SJCRH30 (cell line): ENCODE measurements around the gene ELK3. TPM values are rescaled to one million over a fixed set of nuclear protein-coding genes. Genes with fewer than 3 reads are reported as not detected.

Source experiments
- DNase-seq, 2 experiments: peaks; one replicate each; pipeline ENCODE4 v3.0.0-alpha.2; 2015 to 2020
- H3K27ac ChIP-seq: fragments of 250-450 bp; sonication (Bioruptor Pico); 2 replicates; pipeline ENCODE4 v1.5.1; 2020; ENCODE audit warnings: mild to moderate bottlenecking, moderate library complexity
- H3K27me3 ChIP-seq: fragments of 250-450 bp; sonication (Bioruptor Pico); 2 replicates; pipeline ENCODE4 v1.5.1; 2020; ENCODE audit warnings: mild to moderate bottlenecking, moderate library complexity
- H3K36me3 ChIP-seq: fragments of 250-450 bp; sonication (Bioruptor Pico); 2 replicates; pipeline ENCODE4 v1.5.1; 2020; ENCODE audit warnings: mild to moderate bottlenecking, moderate library complexity
- H3K4me1 ChIP-seq: fragments of 250-450 bp; sonication (Bioruptor Pico); 2 replicates; pipeline ENCODE4 v1.5.1; 2020; ENCODE audit warnings: mild to moderate bottlenecking, moderate library complexity
- H3K4me3 ChIP-seq: fragments of 250-450 bp; sonication (Bioruptor Pico); 2 replicates; pipeline ENCODE4 v1.5.1; 2020; ENCODE audit warnings: mild to moderate bottlenecking, moderate library complexity
- H3K9me3 ChIP-seq: fragments of 250-450 bp; sonication (Bioruptor Pico); replicated peaks from 2 replicates; pipeline ENCODE4 v1.5.1; 2020; ENCODE audit warnings: mild to moderate bottlenecking, moderate library complexity
- total RNA-seq: library from RNA; depleted of rRNA; stranded (reverse); fragments of >200 nt; shearing (Covaris generic); gene quantifications from 2 replicates; pipeline ENCODE4 v1.2.3, GENCODE V29; 2014

ELK3 gene
- total RNA-seq, 1 experiment from 2014 or later: 31.8 TPM

DNA sequence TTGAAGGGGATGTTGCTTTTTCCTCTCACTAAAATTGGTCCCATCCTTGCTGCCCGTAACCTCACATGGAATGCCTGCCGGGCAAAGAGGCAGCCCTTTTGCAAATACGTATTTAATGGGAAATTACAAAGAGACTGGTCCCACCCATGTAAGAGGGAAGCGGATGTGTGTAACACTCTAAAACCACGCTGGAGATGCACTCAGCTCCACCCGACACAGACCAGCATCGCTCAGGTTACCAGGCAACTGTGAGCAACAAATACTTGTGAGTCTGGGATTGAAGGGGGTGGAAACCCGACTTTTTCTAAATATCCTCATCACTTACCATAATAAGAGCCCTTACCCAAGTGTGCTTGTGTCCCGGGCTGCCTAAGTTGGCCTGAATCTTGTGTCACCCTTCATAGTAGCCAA, 47.7 kb downstream of the ELK3 start:
- Histone ChIP-seq H3K9me3 (no peaks in the 10 kb centered on the region), H3K4me3 (no peak overlapping the region), H3K4me1 (no peaks in the 10 kb centered on the region), H3K27me3 (no peaks in the 10 kb centered on the region), H3K27ac (no peak overlapping the region), H3K36me3 (peaks cover 3% of the 10 kb centered on the region; the same call in 1 of the 2 replicates)
- DNase-seq: no peak

DNA sequence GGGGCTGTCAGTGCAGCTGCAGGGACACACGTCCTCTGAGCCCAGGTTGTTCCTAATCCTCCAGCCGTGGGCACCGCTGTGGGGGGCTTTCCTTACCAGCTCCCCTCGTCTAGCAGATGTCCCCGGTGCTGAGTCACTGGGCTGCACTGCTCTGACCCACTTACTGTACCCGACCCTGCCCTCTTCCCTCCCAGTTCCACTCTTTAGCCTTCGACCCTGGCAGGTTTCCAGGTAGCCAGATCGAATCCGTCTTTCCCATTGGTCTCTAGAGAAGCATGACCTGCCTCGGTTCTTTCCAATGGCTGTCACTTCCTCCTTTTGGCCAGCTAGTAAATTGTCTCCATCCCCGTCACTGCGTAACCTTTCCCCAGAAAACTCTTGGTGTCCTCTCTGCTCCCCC, 48.4 kb downstream of the ELK3 start:
- peaks cover 6% of the 10 kb centered on the region; the same call in 1 of the 2 replicates for H3K36me3 ChIP-seq
- H3K4me3 ChIP-seq: no peak overlapping the region
- H3K4me1 ChIP-seq: no peaks in the 10 kb centered on the region
- no peak overlapping the region for H3K27ac ChIP-seq
- no peaks in the 10 kb centered on the region for H3K27me3 ChIP-seq
- no peaks in the 10 kb centered on the region for H3K9me3 ChIP-seq
- DNase-seq: no peak

DNA sequence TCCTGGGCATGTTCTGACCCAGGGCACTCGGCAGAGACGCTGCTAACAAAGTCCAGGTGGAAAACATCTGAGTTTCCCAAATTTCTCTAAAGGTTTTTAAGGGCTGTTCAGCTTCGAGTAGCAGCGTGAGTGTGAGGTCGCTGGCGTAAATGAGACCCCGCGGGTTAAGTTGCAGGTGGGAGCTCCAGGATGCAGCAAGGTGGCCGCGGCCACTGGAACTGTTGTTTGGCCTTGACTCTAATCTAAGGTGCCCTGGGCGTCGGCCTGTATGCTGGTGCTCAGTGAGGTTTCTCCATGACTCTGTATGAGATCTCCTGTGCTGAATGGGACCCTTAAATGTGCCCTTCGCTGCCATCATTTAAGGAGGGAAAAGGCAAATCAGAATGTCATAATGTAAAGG, 50.7 kb downstream of the ELK3 start:
- peaks cover 24% of the 10 kb centered on the region for H3K36me3 ChIP-seq
- no peak overlapping the region for H3K27ac ChIP-seq
- no peak for DNase-seq
- no peaks in the 10 kb centered on the region for H3K9me3 ChIP-seq
- no peaks in the 10 kb centered on the region for H3K4me1 ChIP-seq
- no peaks in the 10 kb centered on the region for H3K27me3 ChIP-seq
- no peak overlapping the region for H3K4me3 ChIP-seq

DNA sequence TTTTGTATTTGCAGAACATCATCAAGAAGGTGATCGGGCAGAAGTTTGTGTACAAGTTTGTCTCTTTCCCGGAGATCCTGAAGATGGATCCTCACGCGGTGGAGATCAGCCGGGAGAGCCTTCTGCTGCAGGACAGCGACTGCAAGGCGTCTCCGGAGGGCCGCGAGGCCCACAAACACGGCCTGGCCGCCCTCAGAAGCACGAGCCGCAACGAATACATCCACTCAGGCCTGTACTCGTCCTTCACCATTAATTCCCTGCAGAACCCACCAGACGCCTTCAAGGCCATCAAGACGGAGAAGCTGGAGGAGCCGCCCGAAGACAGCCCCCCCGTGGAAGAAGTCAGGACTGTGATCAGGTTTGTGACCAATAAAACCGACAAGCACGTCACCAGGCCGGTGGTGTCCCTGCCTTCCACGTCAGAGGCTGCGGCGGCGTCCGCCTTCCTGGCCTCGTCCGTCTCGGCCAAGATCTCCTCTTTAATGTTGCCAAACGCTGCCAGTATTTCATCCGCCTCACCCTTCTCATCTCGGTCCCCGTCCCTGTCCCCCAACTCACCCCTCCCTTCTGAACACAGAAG, 52.8 kb downstream of the ELK3 start:
- Histone ChIP-seq H3K27ac (no peak overlapping the region), H3K27me3 (no peaks in the 10 kb centered on the region), H3K4me1 (no peaks in the 10 kb centered on the region), H3K4me3 (no peak overlapping the region), H3K9me3 (no peaks in the 10 kb centered on the region), H3K36me3 (peaks cover 40% of the 10 kb centered on the region)
- no peak for DNase-seq

DNA sequence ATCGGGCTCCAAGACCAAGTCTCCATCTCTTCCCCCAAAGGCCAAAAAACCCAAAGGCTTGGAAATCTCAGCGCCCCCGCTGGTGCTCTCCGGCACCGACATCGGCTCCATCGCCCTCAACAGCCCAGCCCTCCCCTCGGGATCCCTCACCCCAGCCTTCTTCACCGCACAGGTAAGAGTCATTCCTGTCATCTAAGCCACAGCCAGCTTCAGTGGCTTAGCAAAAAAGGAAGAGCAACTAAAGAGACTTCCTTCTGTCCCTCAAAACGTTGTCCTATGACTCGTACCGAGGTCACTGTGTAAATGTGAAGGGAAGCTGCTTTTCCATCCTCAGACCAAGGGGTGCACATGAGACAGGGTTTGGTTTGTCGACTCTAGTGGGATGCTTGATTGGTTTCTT, 53.4 kb downstream of the ELK3 start:
- no peaks in the 10 kb centered on the region for H3K4me1 ChIP-seq
- no peak overlapping the region for H3K27ac ChIP-seq
- H3K36me3 ChIP-seq: peaks cover 45% of the 10 kb centered on the region
- no peaks in the 10 kb centered on the region for H3K27me3 ChIP-seq
- H3K9me3 ChIP-seq: no peaks in the 10 kb centered on the region
- no peak overlapping the region for H3K4me3 ChIP-seq
- no peak for DNase-seq

DNA sequence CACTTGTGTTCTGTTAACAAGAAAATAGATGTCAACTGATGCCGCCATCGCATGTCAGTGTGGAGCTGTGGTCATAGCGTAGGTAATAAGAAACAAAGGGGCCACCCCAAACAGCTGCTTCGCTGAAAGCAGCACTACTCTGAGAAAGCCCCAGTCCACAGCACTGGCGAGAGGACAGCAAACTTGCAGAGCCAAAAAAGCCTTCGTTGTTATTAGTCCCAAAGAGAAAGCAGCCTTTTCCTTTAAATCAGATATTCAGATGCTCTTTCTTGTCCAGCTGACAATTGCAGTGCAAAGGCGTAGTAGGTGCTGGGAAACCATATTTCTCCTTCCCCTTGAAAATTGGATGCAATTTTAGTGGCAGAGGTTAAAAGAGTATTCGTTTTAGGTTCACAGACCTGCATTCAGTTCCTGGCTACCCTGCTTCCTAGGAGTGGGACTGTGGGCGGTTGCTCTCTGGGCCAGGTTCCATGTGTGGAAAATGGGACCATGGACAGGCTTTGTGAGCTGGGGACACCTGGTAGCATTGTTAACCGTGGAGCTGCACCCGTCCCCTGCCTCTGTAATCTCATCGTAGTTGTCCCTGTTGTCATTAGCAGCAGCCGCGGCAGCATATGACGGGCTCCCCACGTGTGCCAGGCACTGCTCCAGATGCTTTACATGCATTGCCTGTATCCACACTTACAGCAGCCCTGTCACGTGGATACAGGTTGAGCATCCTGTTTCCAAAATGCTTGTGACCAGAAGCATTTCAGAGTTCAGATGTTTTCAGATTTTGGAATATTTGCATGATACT, 54.2 kb downstream of the ELK3 start:
- DNase-seq: no peak
- Histone ChIP-seq H3K4me3 (no peak overlapping the region), H3K9me3 (no peaks in the 10 kb centered on the region), H3K27me3 (no peaks in the 10 kb centered on the region), H3K4me1 (no peaks in the 10 kb centered on the region), H3K36me3 (peaks cover 52% of the 10 kb centered on the region), H3K27ac (no peak overlapping the region)

DNA sequence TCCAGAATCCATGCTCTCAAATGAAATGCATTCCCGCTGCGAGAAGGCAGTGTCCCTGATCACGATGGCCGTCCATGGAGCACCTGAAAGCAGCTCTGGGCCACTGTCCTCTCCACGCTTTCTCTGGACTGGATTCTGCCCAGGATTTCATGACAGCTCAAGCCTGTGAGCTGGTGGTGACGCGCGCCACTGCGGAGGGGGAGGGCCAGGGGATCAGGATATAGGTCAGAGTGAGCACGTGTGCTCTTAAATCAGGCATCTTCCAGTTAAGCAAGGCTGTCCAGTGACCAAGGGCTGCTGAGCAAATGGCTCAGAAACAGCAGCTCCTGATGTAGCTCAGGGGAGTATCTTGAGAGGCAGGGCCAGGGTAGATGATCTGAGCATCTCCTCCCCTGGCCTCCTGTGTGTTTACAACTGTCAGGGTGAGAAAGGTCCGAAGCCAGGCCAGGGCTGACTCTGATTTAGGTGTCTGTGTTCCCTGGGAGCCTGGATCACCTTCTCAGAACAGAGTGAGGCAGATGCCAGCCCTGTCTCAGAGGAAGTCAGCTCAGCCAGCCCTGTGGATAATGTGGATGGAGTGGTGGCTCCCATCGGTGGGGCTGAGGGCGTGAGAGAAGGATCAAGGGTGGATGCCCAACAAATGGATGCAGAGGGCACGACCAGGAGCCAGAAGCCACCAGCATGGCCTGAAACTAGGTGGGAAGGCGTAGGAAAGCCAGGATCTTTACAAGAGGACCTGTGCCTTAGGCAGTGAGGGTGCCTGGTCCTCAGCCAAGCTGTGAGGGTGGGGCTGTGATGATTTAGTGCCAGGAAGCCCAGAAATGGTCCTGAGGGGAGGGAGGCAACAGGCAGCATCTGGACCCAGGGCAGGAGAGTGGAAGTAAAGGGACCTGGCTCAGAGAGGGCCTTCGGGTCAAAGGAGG, 55.3 kb downstream of the ELK3 start:
- H3K36me3 ChIP-seq: peaks cover 56% of the 10 kb centered on the region
- no peaks in the 10 kb centered on the region for H3K27me3 ChIP-seq
- no peak overlapping the region for H3K4me3 ChIP-seq
- H3K9me3 ChIP-seq: no peaks in the 10 kb centered on the region
- no peak overlapping the region for H3K27ac ChIP-seq
- DNase-seq: no peak
- no peaks in the 10 kb centered on the region for H3K4me1 ChIP-seq

DNA sequence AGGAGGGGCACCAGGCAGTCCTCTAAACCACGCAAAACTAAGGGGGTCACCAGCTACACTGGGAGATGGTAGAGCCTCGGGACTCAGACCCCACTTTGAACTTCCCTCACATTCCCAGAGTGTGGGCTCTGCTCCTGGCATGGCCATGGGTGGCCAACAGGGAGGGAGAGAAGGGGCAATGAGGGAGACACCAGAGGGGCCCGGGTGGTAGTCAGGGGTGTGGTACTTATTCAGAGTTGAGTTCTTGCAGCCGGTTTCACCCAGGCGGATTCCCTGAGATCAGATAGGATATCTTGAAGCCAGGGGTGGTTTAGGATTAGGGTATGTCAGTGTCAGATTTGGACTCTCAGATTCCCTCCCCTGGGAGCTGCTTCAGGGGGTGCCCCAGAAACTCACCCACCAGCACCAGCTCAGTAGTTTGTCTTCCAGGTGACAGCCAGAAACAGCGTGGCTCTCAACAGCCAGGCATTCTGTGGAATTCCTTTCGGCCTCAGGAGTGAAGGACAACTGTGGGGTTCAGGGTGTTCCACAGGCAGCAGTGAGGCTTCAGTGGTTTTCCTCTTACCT, 56.0 kb downstream of the ELK3 start:
- Histone ChIP-seq H3K9me3 (no peaks in the 10 kb centered on the region), H3K4me1 (no peaks in the 10 kb centered on the region), H3K36me3 (peaks cover 56% of the 10 kb centered on the region), H3K27ac (no peak overlapping the region), H3K4me3 (no peak overlapping the region), H3K27me3 (no peaks in the 10 kb centered on the region)
- DNase-seq: no peak

DNA sequence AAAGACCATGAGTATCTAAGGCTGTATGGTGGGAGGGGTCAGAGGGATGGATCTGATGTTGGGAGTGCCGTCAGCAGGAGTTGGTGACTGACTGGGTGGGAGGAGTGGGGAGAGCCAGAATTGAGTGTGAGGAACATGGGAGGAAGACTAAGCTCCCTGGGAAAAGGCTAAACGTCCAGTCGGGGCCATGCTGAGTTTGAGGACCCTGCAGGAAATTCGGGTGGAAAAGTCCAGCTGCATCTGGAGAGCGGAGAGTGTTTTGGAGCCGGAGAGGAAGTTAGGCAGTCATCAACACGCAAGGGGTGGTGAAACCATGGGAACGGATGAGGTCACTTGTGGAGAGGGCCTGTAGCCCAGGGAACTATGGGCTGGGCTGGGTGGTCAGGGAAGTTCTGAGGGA, 60.9 kb downstream of the ELK3 start:
- no peak for DNase-seq

DNA sequence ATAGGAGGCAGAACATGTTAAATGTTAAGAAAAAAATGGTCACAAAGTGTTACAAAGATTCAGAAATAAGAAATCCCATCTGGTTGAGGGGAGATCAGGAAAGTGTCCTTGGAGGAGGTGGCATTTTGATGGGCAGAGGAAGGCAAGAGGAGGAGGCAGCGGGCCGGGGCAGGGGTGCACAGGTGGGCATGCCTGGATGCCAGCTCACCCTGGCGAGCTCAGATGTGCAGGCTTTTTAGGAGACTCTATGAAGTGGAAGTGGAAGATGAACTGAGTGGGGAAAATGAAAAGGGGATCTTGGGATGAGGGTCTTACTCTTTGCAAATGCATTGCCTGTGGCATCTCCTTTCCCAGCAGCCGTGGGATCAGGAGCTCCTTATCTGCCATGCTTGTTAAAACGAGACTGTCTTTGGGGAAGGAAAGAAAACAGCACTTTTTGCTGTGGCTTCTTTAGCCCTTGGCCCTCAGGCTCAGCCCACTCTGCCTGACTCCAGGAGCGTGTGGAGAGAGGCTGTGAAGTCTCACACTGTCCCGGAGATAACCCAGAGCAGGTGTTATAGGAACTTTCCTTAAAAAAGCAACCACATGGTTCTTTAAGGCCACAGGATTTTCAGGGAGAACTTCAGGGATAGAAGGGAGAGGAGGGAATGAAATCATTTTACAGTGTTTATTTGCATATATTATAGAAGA, 62.6 kb downstream of the ELK3 start:
- Histone ChIP-seq H3K27ac (no peak overlapping the region), H3K4me3 (no peak overlapping the region), H3K4me1 (peaks cover 11% of the 10 kb centered on the region), H3K36me3 (peaks cover 33% of the 10 kb centered on the region), H3K9me3 (no peaks in the 10 kb centered on the region), H3K27me3 (no peaks in the 10 kb centered on the region)
- DNase-seq: peak in 1 of 2 experiments; percentile 23

More for the DNA sequence above, 60.9 kb downstream of the ELK3 start:
- no peaks in the 10 kb centered on the region for H3K9me3 ChIP-seq
- no peaks in the 10 kb centered on the region for H3K27me3 ChIP-seq
- peaks cover 11% of the 10 kb centered on the region for H3K4me1 ChIP-seq
- no peak overlapping the region for H3K4me3 ChIP-seq
- no peak overlapping the region for H3K27ac ChIP-seq
- H3K36me3 ChIP-seq: peaks cover 33% of the 10 kb centered on the region

DNA sequence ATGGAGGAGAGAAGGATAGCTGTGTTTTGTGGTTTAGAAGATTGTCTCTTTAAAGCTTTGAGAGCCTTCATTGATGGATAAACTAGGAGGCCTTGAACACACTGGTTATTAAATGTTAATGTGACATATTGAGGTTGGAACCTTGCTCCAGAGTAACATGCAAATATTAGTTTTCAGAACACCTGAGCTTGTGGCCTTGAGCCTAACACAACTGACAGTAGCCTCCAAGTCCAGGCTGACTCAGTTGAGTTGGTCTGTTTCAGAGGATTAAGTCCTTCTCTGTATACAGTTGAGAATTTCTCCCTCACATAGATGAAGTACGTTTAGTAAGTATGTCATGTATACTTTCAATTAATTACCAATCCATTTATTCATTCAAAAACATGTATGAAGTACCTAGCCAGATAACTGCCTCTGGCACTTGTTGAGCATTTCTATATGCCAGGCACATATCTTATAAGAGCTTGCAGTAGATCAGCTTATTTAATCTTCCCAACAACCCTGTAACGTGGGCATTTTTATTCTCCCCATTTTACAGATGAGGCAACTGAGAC, 63.5 kb downstream of the ELK3 start:
- H3K36me3 ChIP-seq: peaks cover 28% of the 10 kb centered on the region
- H3K4me1 ChIP-seq: peaks cover 11% of the 10 kb centered on the region
- no peak overlapping the region for H3K27ac ChIP-seq
- no peaks in the 10 kb centered on the region for H3K9me3 ChIP-seq
- H3K27me3 ChIP-seq: no peaks in the 10 kb centered on the region
- DNase-seq: no peak
- H3K4me3 ChIP-seq: no peak overlapping the region

DNA sequence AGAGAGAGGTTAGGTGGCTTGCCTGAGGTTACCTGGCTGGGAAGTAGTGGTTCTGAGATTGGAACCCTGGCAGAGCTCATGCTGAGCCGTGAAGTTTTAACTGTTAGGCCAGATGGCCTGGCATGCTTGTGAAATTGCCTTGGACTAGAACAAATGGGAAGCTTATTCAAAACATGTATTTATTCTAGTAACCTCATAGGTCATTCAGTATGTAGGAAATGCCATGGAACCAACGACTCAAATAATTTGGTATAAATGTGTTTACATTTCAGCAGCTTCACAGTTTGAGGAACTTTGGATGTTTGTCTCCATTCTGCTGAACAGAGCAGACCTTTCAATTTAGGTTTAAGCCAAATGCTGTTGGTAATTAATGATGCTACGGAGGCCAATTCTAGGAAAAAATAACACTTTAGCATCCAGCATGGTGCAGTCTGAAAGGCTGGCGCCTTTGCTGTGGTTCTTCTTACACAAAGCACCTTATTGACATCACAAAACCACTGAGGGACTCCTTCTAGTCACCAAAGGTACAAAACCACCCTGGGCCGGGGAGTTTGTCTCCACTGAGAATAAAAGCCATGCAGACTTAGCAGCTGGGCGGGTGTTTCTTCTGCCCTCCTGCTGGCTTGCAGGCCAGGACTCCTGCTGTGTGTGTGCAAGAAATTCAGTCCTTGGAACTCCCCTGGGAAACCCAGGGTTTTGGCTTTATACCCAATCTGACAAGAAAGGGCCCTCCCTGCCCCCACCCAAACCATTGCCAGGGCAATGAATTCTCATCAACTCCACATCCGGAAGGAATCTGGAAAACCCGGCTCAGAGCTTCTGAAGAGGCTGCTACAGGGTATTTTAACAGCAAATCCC, 64.2 kb downstream of the ELK3 start:
- H3K4me3 ChIP-seq: no peak overlapping the region
- peaks cover 11% of the 10 kb centered on the region for H3K4me1 ChIP-seq
- no peaks in the 10 kb centered on the region for H3K9me3 ChIP-seq
- H3K36me3 ChIP-seq: peaks cover 27% of the 10 kb centered on the region
- peak; percentile 42 to 59 for DNase-seq
- no peaks in the 10 kb centered on the region for H3K27me3 ChIP-seq
- H3K27ac ChIP-seq: no peak overlapping the region

DNA sequence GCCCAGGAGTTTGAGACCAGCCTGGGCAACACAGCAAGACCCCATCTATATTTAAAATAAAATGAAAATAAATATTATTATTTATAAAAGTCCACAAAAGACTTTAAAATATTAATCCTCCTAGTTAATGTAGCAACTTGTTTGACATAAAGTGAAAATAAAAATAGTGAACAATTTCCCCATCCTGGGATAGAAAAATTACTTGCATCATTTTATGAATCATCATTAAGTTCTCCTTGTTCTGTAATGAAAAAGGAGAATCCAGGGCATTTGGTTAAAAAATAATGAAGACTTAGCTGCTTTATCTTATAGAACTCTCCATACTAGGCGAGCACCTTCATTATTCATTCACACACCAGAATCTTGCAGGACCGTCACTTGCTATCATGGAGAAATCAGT, 66.1 kb downstream of the ELK3 start:
- no peak for DNase-seq
- no peaks in the 10 kb centered on the region for H3K9me3 ChIP-seq
- peaks cover 11% of the 10 kb centered on the region for H3K4me1 ChIP-seq
- H3K36me3 ChIP-seq: peaks cover 27% of the 10 kb centered on the region
- H3K27ac ChIP-seq: no peak overlapping the region
- no peaks in the 10 kb centered on the region for H3K27me3 ChIP-seq
- no peak overlapping the region for H3K4me3 ChIP-seq
